H1 (cell line): Measurements from ENCODE around the gene S100A10.

Experiments
- NRF1 ChIP-seq: IDR thresholded peaks from 2 replicates; pipeline ENCODE4 v1.6.1; 2011; ENCODE audit warnings: mild to moderate bottlenecking, low read depth, low read length, improper control_type of control experiment
- POU5F1 ChIP-seq: IDR thresholded peaks from 2 replicates; pipeline ENCODE4 v1.6.1; 2011; ENCODE audit warnings: low read depth, mild to moderate bottlenecking, low read length, moderate library complexity
- TBP ChIP-seq: IDR thresholded peaks from 2 replicates; pipeline ENCODE4 v1.6.1; 2011; ENCODE audit warnings: low read depth, low read length, improper control_type of control experiment

DNA sequence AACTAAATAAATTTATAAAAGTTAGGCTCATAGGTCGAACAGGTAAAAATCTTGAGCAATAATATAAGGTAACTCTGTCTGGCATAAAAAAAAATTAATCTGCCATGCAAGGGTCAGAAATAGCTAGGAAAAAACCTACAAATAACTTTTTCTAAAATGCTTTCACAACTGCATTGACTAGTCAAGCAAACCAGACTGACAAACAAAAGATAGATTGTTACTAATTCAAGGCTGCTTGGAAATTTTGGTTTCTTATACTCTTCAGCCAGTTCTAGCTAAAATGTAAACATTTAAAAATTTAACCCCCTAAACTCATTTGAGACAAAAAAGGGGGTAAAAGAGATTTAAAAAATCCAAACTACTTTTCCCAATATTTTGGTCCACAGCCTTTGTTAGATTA is 40.8 kb downstream of the S100A10 start:
- TF ChIP-seq POU5F1 (no peak), TBP (no peak), NRF1 (no peak)
